ENCODE measurements around the gene SCLY. TPM values are rescaled to one million over a fixed set of nuclear protein-coding genes. Genes with fewer than 3 reads are reported as not detected.

The SCLY gene
- total RNA-seq, 3 donors from 2014 or later = 11.2 to 19.8 (median 19.5) TPM

DNA sequence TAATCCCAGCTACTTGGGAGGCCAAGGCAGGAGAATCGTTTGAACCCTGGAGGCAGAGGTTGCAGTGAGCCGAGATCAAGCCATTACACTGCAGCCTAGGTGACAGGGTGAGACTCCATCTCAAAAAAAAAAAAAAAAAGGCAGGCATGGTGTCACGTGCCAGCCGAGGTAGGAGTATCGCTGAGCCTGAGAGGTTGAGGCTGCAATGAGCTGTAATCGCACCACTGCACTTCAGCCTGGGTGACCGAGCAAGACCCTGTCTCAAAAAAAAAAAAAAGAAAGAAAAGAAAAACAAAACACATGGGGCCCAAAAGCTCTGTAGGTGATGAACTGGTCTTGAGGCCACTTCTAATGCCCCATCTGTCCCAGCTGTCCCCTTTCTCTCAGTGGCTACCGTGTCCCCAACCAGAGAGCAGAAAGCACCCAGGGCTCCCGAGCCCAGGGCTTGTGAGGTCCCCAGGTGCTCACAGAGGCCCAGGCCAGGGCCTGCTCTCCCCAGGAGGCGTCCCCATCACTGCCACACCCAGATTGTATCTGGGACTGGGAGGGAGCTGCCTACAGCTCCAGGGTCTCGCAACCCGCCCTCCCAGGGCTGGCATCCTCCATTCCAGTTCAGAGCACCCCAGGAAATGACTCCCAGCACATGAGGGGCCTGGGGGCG lies 86.2 kb downstream of the SCLY start:
- Histone ChIP-seq H3K4me1 (ENCODE audit: low read depth) (peaks cover 10% of the 10 kb centered on the region), H3K36me3 (ENCODE audit: low read depth) (no peaks in the 10 kb centered on the region), H3K4me3 (no peak overlapping the region), H3K9me3 (no peaks in the 10 kb centered on the region)
- ATAC-seq (no peak), DNase-seq (no peak)
- intact Hi-C loops (cut with DNase I, micrococcal nuclease) = no loop called here
- TF ChIP-seq, protein P1, sequence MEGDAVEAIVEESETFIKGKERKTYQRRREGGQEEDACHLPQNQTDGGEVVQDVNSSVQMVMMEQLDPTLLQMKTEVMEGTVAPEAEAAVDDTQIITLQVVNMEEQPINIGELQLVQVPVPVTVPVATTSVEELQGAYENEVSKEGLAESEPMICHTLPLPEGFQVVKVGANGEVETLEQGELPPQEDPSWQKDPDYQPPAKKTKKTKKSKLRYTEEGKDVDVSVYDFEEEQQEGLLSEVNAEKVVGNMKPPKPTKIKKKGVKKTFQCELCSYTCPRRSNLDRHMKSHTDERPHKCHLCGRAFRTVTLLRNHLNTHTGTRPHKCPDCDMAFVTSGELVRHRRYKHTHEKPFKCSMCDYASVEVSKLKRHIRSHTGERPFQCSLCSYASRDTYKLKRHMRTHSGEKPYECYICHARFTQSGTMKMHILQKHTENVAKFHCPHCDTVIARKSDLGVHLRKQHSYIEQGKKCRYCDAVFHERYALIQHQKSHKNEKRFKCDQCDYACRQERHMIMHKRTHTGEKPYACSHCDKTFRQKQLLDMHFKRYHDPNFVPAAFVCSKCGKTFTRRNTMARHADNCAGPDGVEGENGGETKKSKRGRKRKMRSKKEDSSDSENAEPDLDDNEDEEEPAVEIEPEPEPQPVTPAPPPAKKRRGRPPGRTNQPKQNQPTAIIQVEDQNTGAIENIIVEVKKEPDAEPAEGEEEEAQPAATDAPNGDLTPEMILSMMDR (IDR thresholded peaks at IDR 0.05) = no peak

- H3K4me3 ChIP-seq = no peak overlapping the region
- no peaks in the 10 kb centered on the region for H3K9me3 ChIP-seq
- ATAC-seq (no peak), DNase-seq (no peak)
- no peaks in the 10 kb centered on the region for H3K36me3 ChIP-seq (ENCODE audit: low read depth)
- TF ChIP-seq, protein P1 (IDR thresholded peaks at IDR 0.05) = no peak
- intact Hi-C loops (cut with DNase I, micrococcal nuclease) = no loop called here
- no peaks in the 10 kb centered on the region for H3K4me1 ChIP-seq (ENCODE audit: low read depth)
Measured at GRCh38 chr2:238148981-238149380, 88.2 kb downstream of the SCLY start.

Other genes starting within 250 kb of the SCLY start
- gene RAMP1, start 201.4 kb upstream of the SCLY start, total RNA-seq = 100 to 1,000 TPM in 1 of 3 donors, 10 to 100 TPM in 1, 1 to 10 TPM in 1; 4.9 to 154 (median 10.9) TPM
- gene UBE2F, start 94.0 kb upstream of the SCLY start, total RNA-seq = 10 to 100 TPM; 36.0 to 47.7 (median 40.4) TPM
- under 1 TPM; 0.23 to 0.63 (median 0.47) TPM for gene ESPNL, start 39.3 kb downstream of the SCLY start, total RNA-seq
- 1 to 10 TPM in 1 of 3 donors, under 1 TPM in 2; 0.17 to 1.1 (median 0.24) TPM for gene KLHL30, start 77.7 kb downstream of the SCLY start, total RNA-seq
- under 1 TPM; 0.38 to 0.58 (median 0.51) TPM for gene ERFE, start 98.0 kb downstream of the SCLY start, total RNA-seq
- 10 to 100 TPM; 33.2 to 55.7 (median 39.9) TPM for gene ILKAP, start 142.7 kb downstream of the SCLY start, total RNA-seq
- 10 to 100 TPM; 21.9 to 63.5 (median 25.7) TPM for gene HES6, start 179.0 kb downstream of the SCLY start, total RNA-seq
- 10 to 100 TPM; 22.6 to 26.8 (median 22.6) TPM for gene PER2, start 227.6 kb downstream of the SCLY start, total RNA-seq